GM18526 (cell line): ENCODE results near the gene GRM4.

ENCODE experiments used
- POLR2A ChIP-seq: IDR thresholded peaks from 3 replicates; pipeline ENCODE4 v1.6.1; 2011; ENCODE audit not compliant: insufficient read length; ENCODE audit errors: extremely low read depth

The GRM4 gene

DNA sequence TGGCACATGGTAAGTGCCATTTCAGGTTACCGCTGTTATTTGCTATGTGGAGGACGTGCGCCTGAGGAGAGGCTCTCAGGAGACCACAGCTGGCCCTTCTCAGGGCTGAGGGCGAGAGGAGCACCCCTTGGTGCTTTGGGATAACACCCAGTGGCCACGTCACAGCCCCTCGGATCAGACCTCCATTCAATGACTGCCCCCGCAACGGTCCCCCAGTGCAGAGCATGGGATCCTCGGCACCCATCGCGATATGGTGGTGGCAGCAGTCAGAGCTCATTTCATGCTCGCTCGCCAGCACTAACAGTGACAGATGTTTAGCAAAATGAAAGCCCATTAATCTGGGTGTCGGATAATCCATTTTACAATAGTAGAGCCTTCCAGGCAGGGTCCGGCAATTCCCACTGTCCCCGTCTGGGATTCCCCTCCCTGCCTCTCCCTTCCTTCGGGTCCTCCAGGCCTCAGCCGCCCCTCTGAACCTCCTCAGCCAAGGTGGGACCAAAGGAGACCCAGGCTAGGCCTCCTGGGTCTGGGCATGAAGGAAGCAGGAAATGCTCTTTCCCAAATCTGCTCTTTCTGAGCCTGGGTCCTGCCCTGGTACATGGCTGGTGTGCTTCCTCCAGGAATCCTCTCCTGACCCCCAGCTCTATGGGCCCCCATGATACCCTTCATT, 117.1 kb downstream of the GRM4 start:
- TF ChIP-seq POLR2A: no peak

- no peak for TF ChIP-seq POLR2A
These were observed 117.9 kb downstream of the GRM4 start for GRCh38 chr6:34027939-34028441.

GRCh38 chr6:34027445-34027936, 118.4 kb downstream of the GRM4 start:
- no peak for TF ChIP-seq POLR2A

- no peak for TF ChIP-seq POLR2A
These were observed 120.0 kb downstream of the GRM4 start for GRCh38 chr6:34025861-34026260.

DNA sequence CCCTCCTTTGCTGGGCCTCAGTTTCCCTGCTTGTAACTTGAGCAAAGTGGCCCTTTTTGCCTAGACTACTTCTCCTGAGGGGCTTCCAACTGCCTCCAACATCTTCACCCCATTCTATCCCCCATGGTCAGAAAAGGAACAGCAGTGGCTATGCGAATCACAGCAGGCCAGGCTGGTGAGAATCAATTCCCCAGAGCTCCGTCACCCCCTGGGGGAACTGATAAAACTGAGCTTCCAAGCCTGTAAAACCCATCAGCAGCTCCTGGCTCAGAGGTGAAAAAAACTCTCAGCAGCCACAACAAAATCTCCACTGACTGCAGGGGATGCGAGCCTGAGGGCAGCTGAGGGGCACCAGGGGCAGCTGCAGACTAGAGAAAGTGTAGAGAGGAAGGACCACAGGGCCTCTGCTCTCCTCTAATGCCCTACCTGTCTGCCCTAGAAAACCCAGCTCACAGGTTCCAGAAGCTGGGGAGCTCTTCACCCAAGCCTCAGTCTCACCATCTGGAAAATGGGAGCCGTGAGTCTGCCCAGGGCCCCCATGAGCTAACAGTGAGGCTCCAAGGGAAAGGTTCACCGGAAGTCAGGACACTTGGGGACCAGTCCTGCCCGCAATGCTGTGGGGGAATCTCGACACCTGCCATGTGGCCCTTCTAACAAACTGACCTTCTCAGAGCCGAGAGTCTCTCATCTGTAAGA, 120.6 kb downstream of the GRM4 start:
- no peak for TF ChIP-seq POLR2A

DNA sequence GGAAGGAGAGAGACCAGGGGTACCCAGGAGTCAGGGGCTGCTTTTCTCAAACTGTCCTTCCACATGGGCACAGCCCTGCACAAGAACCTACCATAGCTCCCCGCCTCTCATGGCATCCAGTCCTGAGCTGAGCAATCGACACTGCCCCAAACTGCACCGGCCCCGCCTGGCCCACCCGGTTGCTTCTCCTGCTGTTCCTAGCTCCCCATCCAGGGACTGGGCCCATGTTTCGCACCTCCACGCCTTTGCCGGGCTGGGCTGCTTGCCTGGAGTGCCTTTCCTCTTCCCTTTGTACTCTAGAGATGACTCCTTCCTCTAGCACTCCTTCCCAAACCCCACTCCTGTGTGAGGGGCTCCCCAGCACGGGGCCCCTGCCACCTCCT, 123.0 kb downstream of the GRM4 start:
- TF ChIP-seq POLR2A: no peak

DNA sequence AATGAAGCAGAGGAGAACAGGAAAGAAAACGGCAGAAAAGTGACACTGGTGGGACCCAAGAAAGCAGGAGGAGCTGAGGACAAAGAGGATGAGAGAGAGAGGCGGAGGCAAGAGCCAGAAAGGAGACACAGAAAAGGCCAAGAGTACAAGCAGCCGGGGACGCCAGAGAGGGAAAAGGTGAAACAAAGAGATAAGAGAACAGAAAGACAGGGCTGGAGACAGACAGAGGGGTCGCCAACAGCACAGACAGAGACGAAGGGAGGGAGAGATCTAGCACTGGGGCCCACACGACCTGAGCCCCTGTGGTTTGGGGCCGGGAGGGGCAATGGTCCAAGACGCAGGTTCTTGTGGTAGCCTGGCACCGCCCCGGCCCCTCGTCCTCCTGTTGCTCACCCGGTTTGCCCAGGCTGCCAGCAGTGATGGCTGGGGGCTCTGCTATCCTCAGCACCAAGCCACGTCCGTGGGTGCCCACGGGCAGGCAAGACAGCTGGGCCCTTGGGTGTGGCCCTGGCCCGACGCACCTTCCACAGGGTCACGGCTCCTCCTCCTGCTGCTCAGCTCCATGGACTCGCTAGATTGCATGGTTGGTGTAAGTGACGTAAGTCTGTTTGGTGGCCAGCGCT, 123.5 kb downstream of the GRM4 start:
- no peak for TF ChIP-seq POLR2A

GRCh38 chr6:34021554-34022190, 124.2 kb downstream of the GRM4 start:
- no peak for TF ChIP-seq POLR2A

- no peak for TF ChIP-seq POLR2A
These were observed 124.9 kb downstream of the GRM4 start for GRCh38 chr6:34020807-34021553.

DNA sequence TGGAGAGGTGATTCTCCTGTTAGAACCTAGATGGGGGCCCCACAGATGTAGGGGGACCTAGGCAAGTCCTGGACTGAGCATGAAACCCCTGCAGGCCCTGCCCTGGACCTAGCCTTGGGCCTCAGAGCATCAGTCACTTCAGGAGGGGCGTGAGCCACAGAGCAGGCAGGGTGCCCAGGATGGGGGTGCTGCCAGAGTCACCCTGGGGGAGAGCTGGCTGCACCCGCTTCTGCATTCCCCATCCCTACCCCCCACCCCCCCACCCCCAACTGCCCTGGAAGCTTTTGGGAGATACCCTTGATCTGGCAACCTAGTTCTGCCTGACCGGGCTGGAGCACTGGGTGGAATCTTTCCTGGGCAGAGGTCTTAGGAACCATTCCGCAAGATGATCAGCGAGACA, 125.6 kb downstream of the GRM4 start:
- TF ChIP-seq POLR2A: no peak

DNA sequence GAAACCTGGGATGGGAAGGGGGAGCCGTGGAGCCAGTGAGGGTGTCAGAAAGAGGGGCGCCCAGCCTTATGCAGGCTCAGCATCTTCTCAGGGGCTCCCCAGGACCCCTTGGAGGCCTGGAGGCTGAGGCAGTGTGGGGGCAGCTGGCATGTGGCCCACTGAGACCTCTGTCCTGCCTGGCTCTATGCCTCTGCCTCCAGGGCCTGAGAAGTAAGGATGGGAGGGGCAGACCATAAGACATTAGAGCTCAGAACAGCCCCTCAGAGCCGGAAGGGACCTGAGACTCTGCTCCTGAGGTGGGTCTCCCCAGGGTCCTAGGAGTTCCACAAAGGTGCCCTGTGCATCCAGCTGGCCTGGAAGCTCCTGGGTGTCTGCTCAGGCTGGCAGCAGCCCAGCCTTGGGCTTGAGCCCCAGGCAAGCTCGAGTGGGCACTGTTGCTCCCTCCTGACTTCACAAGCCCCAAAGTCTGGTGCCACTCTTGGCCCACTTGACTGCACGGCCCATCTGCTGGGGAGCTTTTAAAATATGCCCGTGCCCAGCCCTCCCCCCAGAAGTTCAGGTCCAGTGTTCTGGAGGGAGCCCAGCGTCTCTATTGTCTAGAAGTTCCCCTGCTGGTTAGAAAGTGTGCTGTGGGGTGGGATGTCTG, 126.8 kb downstream of the GRM4 start:
- TF ChIP-seq POLR2A: no peak

DNA sequence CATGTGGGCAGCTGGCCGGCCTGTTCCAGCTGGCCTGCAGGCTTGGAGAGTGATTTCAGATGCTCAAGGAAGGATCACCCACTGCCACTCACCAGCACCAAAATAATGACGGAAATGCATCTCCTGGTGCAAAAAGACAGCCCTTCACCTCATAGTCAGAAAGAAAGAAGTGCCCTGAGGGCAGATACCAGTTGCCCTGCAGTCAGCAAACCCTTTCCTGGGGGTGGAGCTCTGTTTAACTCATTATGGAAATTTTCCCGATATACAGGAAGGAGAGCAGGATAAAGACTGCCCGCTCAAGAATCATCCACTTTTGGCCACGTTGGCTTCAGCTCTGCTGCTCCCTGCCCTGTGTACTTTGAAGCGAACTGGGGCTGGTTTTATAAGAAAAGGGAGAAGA, 127.9 kb downstream of the GRM4 start:
- no peak for TF ChIP-seq POLR2A

- no peak for TF ChIP-seq POLR2A
These were observed 128.6 kb downstream of the GRM4 start for GRCh38 chr6:34017106-34017805.

GRCh38 chr6:34015586-34015985, 130.3 kb downstream of the GRM4 start:
- TF ChIP-seq POLR2A: no peak
